H9 (cell line): ENCODE data around the gene PMCH. TPM values are rescaled to one million over a fixed set of nuclear protein-coding genes. Genes with fewer than 3 reads are reported as not detected.

Source experiments
- DNase-seq: peaks from one replicate; pipeline ENCODE4 v3.0.0-alpha.2; 2017
- H2AFZ ChIP-seq: one replicate; pipeline ENCODE4 v1.6.1; 2013; ENCODE audit warnings: mild to moderate bottlenecking, low read length, control low read depth, moderate library complexity
- H2AK5ac ChIP-seq: 2 replicates; pipeline ENCODE4 v1.6.1; 2013; ENCODE audit warnings: low read length, control low read depth, mixed read lengths; ENCODE audit not compliant: insufficient read length
- H2BK120ac ChIP-seq: one replicate; pipeline ENCODE4 v1.6.1; 2013; ENCODE audit warnings: low read depth, mild to moderate bottlenecking, low read length, control low read depth, inconsistent platforms; ENCODE audit not compliant: poor library complexity, severe bottlenecking
- H2BK12ac ChIP-seq: 2 replicates; pipeline ENCODE4 v1.6.1; 2013; ENCODE audit warnings: low read length, control low read depth, mixed read lengths, low read depth; ENCODE audit not compliant: insufficient read length
- H2BK15ac ChIP-seq: 2 replicates; pipeline ENCODE4 v1.6.1; 2013; ENCODE audit warnings: low read depth, low read length, control low read depth
- H2BK20ac ChIP-seq: one replicate; pipeline ENCODE4 v1.6.1; 2013; ENCODE audit warnings: low read depth, mild to moderate bottlenecking, low read length, control low read depth, inconsistent platforms; ENCODE audit not compliant: poor library complexity, severe bottlenecking
- H2BK5ac ChIP-seq: 2 replicates; pipeline ENCODE4 v1.6.1; 2013; ENCODE audit warnings: low read length, control low read depth, mixed read lengths; ENCODE audit not compliant: insufficient read length
- H3K14ac ChIP-seq: 2 replicates; pipeline ENCODE4 v1.6.1; 2013; ENCODE audit warnings: low read length, control low read depth; ENCODE audit not compliant: insufficient read depth
- H3K18ac ChIP-seq: 2 replicates; pipeline ENCODE4 v1.6.1; 2013; ENCODE audit warnings: low read depth, mild to moderate bottlenecking, mixed read lengths, low read length, control low read depth; ENCODE audit not compliant: insufficient read length
- H3K23ac ChIP-seq: 2 replicates; pipeline ENCODE4 v1.6.1; 2013; ENCODE audit warnings: low read length, control low read depth, mixed read lengths, low read depth; ENCODE audit not compliant: insufficient read length
- H3K23me2 ChIP-seq: 2 replicates; pipeline ENCODE4 v1.6.1; 2013; ENCODE audit warnings: low read depth, mild to moderate bottlenecking, mixed read lengths, low read length, control low read depth; ENCODE audit not compliant: insufficient read length, poor library complexity, severe bottlenecking
- H3K27ac ChIP-seq: 2 replicates; pipeline ENCODE4 v1.5.1; 2013; ENCODE audit warnings: low read length, control low read depth, mixed read lengths, low read depth; ENCODE audit not compliant: insufficient read length
- H3K27me3 ChIP-seq: 2 replicates; pipeline ENCODE4 v1.6.1; 2013; ENCODE audit warnings: low read length, control low read depth, inconsistent platforms; ENCODE audit not compliant: insufficient read depth
- H3K4ac ChIP-seq: 2 replicates; pipeline ENCODE4 v1.6.1; 2013; ENCODE audit warnings: low read depth, mild to moderate bottlenecking, control low read depth, inconsistent platforms, low read length, moderate library complexity
- H3K4me1 ChIP-seq: 2 replicates; pipeline ENCODE4 v1.6.1; 2013; ENCODE audit warnings: low read length, control low read depth, inconsistent platforms; ENCODE audit not compliant: insufficient read depth
- H3K4me2 ChIP-seq: 2 replicates; pipeline ENCODE4 v1.6.1; 2013; ENCODE audit warnings: low read length, control low read depth, mixed read lengths; ENCODE audit not compliant: insufficient read length, insufficient read depth
- H3K56ac ChIP-seq: 2 replicates; pipeline ENCODE4 v1.6.1; 2013; ENCODE audit warnings: low read depth, mild to moderate bottlenecking, mixed read lengths, low read length, control low read depth; ENCODE audit not compliant: insufficient read length
- H3K79me1 ChIP-seq: 2 replicates; pipeline ENCODE4 v1.6.1; 2013; ENCODE audit warnings: low read depth, mild to moderate bottlenecking, moderate library complexity, low read length, control low read depth, inconsistent platforms; ENCODE audit not compliant: insufficient read depth, poor library complexity, severe bottlenecking
- H3K79me2 ChIP-seq: 2 replicates; pipeline ENCODE4 v1.6.1; 2013; ENCODE audit warnings: low read length, control low read depth, inconsistent platforms; ENCODE audit not compliant: insufficient read depth
- H3K9ac ChIP-seq: 2 replicates; pipeline ENCODE4 v1.6.1; 2013; ENCODE audit warnings: low read length, control low read depth, mixed read lengths; ENCODE audit not compliant: insufficient read length; ENCODE audit errors: extremely low read depth
- H3K9me3 ChIP-seq: one replicate; pipeline ENCODE4 v1.6.1; 2013; ENCODE audit warnings: low read depth, low read length, inconsistent platforms; ENCODE audit not compliant: control insufficient read depth
- H3T11ph ChIP-seq: one replicate; pipeline ENCODE4 v1.6.1; 2013; ENCODE audit warnings: mild to moderate bottlenecking, low read length, control low read depth, inconsistent platforms
- H4K20me1 ChIP-seq: one replicate; pipeline ENCODE4 v1.6.1; 2013; ENCODE audit not compliant: control insufficient read depth, insufficient read length, insufficient read depth
- H4K5ac ChIP-seq: 2 replicates; pipeline ENCODE4 v1.6.1; 2013; ENCODE audit warnings: low read depth, mild to moderate bottlenecking, mixed read lengths, low read length, control low read depth; ENCODE audit not compliant: insufficient read length
- H4K8ac ChIP-seq: replicated peaks from 2 replicates; pipeline ENCODE4 v1.6.1; 2013; ENCODE audit warnings: low read length, control low read depth, mixed read lengths, low read depth; ENCODE audit not compliant: insufficient read length
- H4K91ac ChIP-seq: 2 replicates; pipeline ENCODE4 v1.6.1; 2013; ENCODE audit warnings: low read depth, mild to moderate bottlenecking, moderate library complexity, mixed read lengths, low read length, control low read depth; ENCODE audit not compliant: insufficient read length
- H3K27ac Mint-ChIP-seq, 3 experiments: 2 replicates in 2 of 3; 3 replicates in 1 of 3; pipeline ENCODE4 v1.8.0; 2020 to 2021; ENCODE audit warnings: mixed read lengths in 3 of 3, mild to moderate bottlenecking in 1 of 3, moderate library complexity in 1 of 3
- H3K27me3 Mint-ChIP-seq: 2 replicates; pipeline ENCODE4 v1.8.0; 2021; ENCODE audit warnings: low read depth, mild to moderate bottlenecking, moderate library complexity, mixed read lengths
- H3K36me3 Mint-ChIP-seq, 3 experiments: 2 replicates in 2 of 3; 3 replicates in 1 of 3; pipeline ENCODE4 v1.8.0; 2020 to 2021; ENCODE audit warnings: low read depth in 3 of 3, mixed read lengths in 3 of 3; ENCODE audit not compliant: insufficient read depth in 1 of 3
- H3K4me1 Mint-ChIP-seq, 2 experiments: 2 replicates each; pipeline ENCODE4 v1.8.0; 2020; ENCODE audit warnings: mixed read lengths in 2 of 2
- H3K4me3 Mint-ChIP-seq, 2 experiments: 2 replicates in 1 of 2; 3 replicates in 1 of 2; pipeline ENCODE4 v1.8.0; 2020 to 2021; ENCODE audit warnings: mild to moderate bottlenecking in 2 of 2, mixed read lengths in 2 of 2, moderate library complexity in 1 of 2
- H3K9me3 Mint-ChIP-seq, 2 experiments: 2 replicates in 1 of 2; 3 replicates in 1 of 2; pipeline ENCODE4 v1.8.0; 2020; ENCODE audit warnings: mild to moderate bottlenecking in 2 of 2, mixed read lengths in 2 of 2, moderate library complexity in 1 of 2
- WGBS: extraction: QIAGEN DNeasy Blood & Tissue Kit; methylation state at CpG from one replicate; pipeline ENCODE4 v1.1.7; 2013; ENCODE audit warnings: missing lambda C conversion rate, low lambda C conversion rate, mixed read lengths; ENCODE audit not compliant: insufficient read length; ENCODE audit errors: extremely low coverage; 5-methylcytosine and 5-hydroxymethylcytosine counted together
- total RNA-seq: library from RNA; stranded (reverse); gene quantifications from 2 replicates; pipeline ENCODE4 v1.2.1, GENCODE V29; 2021
- TF ChIP-seq, protein P1 (sequence below): fragments of 200-600 bp; sonication (generic); conservative IDR thresholded peaks from 3 replicates; pipeline ENCODE4 v1.8.0; 2021; ENCODE audit warnings: antibody characterized with exemption, mild to moderate bottlenecking

The PMCH gene
- total RNA-seq, 1 experiment from 2014 or later = not detected

DNA sequence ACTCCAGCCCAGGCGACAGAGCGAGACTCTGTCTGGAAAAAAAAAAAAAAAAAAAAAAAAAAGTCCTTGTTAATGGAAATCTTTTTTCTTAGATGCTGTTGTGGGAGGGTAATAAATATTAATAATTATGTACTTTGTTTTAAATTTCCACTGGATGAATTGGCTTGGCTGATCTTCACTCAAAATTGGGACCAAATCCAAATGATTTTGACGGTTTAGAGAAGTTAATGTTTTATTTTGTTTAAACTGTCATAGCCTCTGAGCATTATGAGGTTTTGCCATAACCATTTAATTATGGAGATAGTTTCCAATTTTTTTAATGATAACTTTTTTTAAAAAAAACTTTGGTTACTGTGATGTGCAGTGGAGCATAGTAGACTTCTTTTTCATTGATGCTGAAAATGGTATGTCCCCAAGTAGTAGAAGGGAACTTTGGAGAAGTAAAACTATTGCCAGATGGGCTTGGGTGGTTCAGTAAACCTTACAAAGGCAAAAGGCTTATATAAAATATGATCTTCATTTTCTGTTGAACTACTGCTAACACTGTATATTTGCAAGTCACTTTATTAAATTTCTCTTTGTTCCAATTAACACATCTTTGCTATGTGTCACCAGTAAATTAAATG, 3.9 kb upstream of the PMCH start:
- Histone ChIP-seq H3T11ph (no peak overlapping the region), H3K79me2 (no peaks in the 10 kb centered on the region), H3K9ac (no peak overlapping the region), H3K9me3 (no peaks in the 10 kb centered on the region), H3K4ac (no peak overlapping the region), H2AK5ac (no peak overlapping the region), H3K18ac (no peak overlapping the region), H3K4me1 (no peaks in the 10 kb centered on the region), H3K14ac (no peak overlapping the region), H3K56ac (no peak overlapping the region), H2BK15ac (no peak overlapping the region), H3K79me1 (no peaks in the 10 kb centered on the region), H3K27me3 (no peaks in the 10 kb centered on the region), H2BK5ac (no peak overlapping the region), H2BK20ac (no peak overlapping the region), H3K23me2 (no peaks in the 10 kb centered on the region), H2BK12ac (no peak overlapping the region), H4K8ac (no peak overlapping the region), H4K91ac (no peak overlapping the region), H4K5ac (no peak overlapping the region), H3K4me2 (no peak overlapping the region), H4K20me1 (no peaks in the 10 kb centered on the region), H2BK120ac (no peak overlapping the region), H3K27ac (no peak overlapping the region), H2AFZ (no peak overlapping the region), H3K23ac (no peak overlapping the region)
- H3K9me3 Mint-ChIP-seq = peaks cover 3% of the 10 kb centered on the region in 2 experiments; a peak in 1 of 5 replicates
- no peak for DNase-seq
- no peaks in the 10 kb centered on the region for H3K4me1 Mint-ChIP-seq
- TF ChIP-seq, protein P1, sequence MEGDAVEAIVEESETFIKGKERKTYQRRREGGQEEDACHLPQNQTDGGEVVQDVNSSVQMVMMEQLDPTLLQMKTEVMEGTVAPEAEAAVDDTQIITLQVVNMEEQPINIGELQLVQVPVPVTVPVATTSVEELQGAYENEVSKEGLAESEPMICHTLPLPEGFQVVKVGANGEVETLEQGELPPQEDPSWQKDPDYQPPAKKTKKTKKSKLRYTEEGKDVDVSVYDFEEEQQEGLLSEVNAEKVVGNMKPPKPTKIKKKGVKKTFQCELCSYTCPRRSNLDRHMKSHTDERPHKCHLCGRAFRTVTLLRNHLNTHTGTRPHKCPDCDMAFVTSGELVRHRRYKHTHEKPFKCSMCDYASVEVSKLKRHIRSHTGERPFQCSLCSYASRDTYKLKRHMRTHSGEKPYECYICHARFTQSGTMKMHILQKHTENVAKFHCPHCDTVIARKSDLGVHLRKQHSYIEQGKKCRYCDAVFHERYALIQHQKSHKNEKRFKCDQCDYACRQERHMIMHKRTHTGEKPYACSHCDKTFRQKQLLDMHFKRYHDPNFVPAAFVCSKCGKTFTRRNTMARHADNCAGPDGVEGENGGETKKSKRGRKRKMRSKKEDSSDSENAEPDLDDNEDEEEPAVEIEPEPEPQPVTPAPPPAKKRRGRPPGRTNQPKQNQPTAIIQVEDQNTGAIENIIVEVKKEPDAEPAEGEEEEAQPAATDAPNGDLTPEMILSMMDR = no peak
- WGBS = no CpG with 5 or more reads among the region's 3 CpGs
- no peak overlapping the region for H3K27ac Mint-ChIP-seq
- peaks cover 18 to 32% (median 30%) of the 10 kb centered on the region in 3 experiments for H3K36me3 Mint-ChIP-seq
- H3K27me3 Mint-ChIP-seq = no peaks in the 10 kb centered on the region
- no peak overlapping the region for H3K4me3 Mint-ChIP-seq
